ENCODE results near the gene SLC4A7.

SLC4A7 gene

DNA sequence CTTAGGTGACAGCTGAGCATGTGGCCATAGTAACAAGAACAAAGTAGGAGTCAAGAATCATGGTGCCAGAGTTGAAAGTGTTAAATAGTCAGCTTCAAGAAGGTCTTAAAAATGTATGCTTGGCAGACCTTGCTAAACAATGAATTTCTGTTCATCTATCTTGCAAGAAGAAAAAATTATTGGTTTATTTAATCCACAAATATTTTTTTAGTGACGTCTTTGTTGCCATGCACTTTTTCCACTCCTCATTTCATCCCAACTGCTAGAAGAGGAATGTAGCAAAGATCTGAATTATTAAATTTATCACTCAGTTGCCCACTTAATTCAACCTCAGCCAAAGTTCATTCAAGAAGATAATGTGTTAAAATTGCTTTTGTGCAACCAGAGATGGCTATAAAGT, 3.2 kb upstream of the SLC4A7 start (continued):
- TF ChIP-seq, protein P1, sequence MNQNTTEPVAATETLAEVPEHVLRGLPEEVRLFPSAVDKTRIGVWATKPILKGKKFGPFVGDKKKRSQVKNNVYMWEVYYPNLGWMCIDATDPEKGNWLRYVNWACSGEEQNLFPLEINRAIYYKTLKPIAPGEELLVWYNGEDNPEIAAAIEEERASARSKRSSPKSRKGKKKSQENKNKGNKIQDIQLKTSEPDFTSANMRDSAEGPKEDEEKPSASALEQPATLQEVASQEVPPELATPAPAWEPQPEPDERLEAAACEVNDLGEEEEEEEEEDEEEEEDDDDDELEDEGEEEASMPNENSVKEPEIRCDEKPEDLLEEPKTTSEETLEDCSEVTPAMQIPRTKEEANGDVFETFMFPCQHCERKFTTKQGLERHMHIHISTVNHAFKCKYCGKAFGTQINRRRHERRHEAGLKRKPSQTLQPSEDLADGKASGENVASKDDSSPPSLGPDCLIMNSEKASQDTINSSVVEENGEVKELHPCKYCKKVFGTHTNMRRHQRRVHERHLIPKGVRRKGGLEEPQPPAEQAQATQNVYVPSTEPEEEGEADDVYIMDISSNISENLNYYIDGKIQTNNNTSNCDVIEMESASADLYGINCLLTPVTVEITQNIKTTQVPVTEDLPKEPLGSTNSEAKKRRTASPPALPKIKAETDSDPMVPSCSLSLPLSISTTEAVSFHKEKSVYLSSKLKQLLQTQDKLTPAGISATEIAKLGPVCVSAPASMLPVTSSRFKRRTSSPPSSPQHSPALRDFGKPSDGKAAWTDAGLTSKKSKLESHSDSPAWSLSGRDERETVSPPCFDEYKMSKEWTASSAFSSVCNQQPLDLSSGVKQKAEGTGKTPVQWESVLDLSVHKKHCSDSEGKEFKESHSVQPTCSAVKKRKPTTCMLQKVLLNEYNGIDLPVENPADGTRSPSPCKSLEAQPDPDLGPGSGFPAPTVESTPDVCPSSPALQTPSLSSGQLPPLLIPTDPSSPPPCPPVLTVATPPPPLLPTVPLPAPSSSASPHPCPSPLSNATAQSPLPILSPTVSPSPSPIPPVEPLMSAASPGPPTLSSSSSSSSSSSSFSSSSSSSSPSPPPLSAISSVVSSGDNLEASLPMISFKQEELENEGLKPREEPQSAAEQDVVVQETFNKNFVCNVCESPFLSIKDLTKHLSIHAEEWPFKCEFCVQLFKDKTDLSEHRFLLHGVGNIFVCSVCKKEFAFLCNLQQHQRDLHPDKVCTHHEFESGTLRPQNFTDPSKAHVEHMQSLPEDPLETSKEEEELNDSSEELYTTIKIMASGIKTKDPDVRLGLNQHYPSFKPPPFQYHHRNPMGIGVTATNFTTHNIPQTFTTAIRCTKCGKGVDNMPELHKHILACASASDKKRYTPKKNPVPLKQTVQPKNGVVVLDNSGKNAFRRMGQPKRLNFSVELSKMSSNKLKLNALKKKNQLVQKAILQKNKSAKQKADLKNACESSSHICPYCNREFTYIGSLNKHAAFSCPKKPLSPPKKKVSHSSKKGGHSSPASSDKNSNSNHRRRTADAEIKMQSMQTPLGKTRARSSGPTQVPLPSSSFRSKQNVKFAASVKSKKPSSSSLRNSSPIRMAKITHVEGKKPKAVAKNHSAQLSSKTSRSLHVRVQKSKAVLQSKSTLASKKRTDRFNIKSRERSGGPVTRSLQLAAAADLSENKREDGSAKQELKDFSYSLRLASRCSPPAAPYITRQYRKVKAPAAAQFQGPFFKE (tag by site-specific recombination; IDR thresholded peaks at IDR 0.05; ENCODE audit: borderline replicate concordance) = no peak
- no peak for TF ChIP-seq ZNF658 (tag by site-specific recombination; IDR thresholded peaks at IDR 0.05)

DNA sequence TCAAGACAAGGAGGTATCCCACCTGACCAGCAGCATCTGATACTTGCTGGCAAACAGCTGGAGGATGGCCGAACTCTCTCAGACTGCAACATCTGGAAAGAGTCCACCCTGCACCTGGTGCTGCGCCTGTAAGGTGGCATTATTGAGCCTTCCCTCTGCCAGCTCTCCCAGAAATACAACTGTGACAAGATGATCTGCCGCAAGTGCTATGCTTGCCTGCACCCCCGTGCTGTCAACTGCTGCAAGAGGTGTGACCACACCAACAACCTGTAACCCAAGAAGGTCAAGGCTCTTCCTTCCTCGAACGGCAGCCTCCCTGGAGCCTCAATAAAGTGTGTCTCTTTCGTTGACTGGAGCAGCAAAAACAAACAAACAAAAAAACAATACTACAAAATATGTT, 2.2 kb upstream of the SLC4A7 start:
- Histone ChIP-seq H3K4me1 (ENCODE audit: control insufficient read depth, insufficient read depth, low read length) (no peaks in the 10 kb centered on the region), H3K4me3 (ENCODE audit: low read depth, low read length) (no peak overlapping the region), H3K9me3 (ENCODE audit: control insufficient read depth, insufficient read depth, low read depth, low read length) (no peaks in the 10 kb centered on the region), H3K27ac (ENCODE audit: extremely low read depth, low read depth, low read length) (no peak overlapping the region), H3K36me3 (ENCODE audit: control insufficient read depth in 2 of 2, insufficient read depth in 1 of 2, low read length in 2 of 2) (no peaks in the 10 kb centered on the region)
- no peak for TF ChIP-seq ZNF292 (tag by site-specific recombination; IDR thresholded peaks at IDR 0.05; ENCODE audit: borderline replicate concordance, low read depth)
- TF ChIP-seq ZSCAN16 (tag by site-specific recombination; IDR thresholded peaks at IDR 0.05) = no peak
- TF ChIP-seq ZFP41 (tag by site-specific recombination; IDR thresholded peaks at IDR 0.05; ENCODE audit: borderline replicate concordance) = no peak
- TF ChIP-seq SP7 (tag by site-specific recombination; IDR thresholded peaks at IDR 0.05) = no peak
- TF ChIP-seq, protein P2, sequence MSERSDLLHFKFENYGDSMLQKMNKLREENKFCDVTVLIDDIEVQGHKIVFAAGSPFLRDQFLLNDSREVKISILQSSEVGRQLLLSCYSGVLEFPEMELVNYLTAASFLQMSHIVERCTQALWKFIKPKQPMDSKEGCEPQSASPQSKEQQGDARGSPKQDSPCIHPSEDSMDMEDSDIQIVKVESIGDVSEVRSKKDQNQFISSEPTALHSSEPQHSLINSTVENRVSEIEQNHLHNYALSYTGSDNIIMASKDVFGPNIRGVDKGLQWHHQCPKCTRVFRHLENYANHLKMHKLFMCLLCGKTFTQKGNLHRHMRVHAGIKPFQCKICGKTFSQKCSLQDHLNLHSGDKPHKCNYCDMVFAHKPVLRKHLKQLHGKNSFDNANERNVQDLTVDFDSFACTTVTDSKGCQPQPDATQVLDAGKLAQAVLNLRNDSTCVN (tag by site-specific recombination; optimal IDR thresholded peaks at IDR 0.05) = no peak
- no peak for TF ChIP-seq ZNF529 (tag by site-specific recombination; IDR thresholded peaks at IDR 0.05; ENCODE audit: insufficient replicate concordance)
- TF ChIP-seq KLF16 (tag by site-specific recombination; IDR thresholded peaks at IDR 0.05) = no peak
- TF ChIP-seq ZNF335 (tag by site-specific recombination; conservative IDR thresholded peaks at IDR 0.05) = no peak
- TF ChIP-seq SP3 (tag by site-specific recombination; IDR thresholded peaks at IDR 0.05) = no peak
- no peak for TF ChIP-seq ZNF776 (tag by site-specific recombination; IDR thresholded peaks at IDR 0.05; ENCODE audit: borderline replicate concordance)
- no peak for TF ChIP-seq WT1 (tag by site-specific recombination; IDR thresholded peaks at IDR 0.05)
- no peak for TF ChIP-seq ZNF10 (tag by site-specific recombination; IDR thresholded peaks at IDR 0.05)
- no peak for TF ChIP-seq SCRT2 (tag by site-specific recombination; IDR thresholded peaks at IDR 0.05)
- POLR2A ChIA-PET = no interaction called here
- CTCF ChIA-PET = interaction anchor here (1.4 kb wide), 1 partner anchor 195 kb away, joined by 6 read pairs; no protein-coding TSS in a partner anchor

DNA sequence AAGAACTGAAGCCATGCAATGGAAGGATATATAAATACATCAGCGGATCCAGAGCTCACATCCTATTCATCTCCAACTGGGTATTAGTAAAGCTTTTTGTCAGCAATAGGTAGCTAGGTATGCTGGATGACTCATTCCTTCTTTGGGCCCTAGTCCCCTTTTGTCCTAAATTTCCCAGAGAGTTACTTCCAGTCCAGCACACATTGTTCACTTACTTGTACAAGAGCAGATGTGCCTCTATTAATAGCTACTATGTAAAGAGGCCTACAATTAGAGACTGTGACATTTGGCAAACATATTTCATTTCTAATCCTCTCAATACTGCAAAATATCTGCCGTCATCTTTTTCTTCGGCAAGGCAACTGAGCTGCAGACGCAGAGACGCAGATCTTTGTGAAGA, 1.7 kb upstream of the SLC4A7 start:
- H3K9me3 ChIP-seq (ENCODE audit: control insufficient read depth, insufficient read depth, low read depth, low read length) = no peaks in the 10 kb centered on the region
- no peaks in the 10 kb centered on the region for H3K4me1 ChIP-seq (ENCODE audit: control insufficient read depth, insufficient read depth, low read length)
- TF ChIP-seq GLI2 (tag by site-specific recombination; IDR thresholded peaks at IDR 0.05; ENCODE audit: borderline replicate concordance, low read depth) (no peak), ZNF266 (tag by site-specific recombination; IDR thresholded peaks at IDR 0.05; ENCODE audit: low read depth) (no peak)
- TF ChIP-seq, protein P3, sequence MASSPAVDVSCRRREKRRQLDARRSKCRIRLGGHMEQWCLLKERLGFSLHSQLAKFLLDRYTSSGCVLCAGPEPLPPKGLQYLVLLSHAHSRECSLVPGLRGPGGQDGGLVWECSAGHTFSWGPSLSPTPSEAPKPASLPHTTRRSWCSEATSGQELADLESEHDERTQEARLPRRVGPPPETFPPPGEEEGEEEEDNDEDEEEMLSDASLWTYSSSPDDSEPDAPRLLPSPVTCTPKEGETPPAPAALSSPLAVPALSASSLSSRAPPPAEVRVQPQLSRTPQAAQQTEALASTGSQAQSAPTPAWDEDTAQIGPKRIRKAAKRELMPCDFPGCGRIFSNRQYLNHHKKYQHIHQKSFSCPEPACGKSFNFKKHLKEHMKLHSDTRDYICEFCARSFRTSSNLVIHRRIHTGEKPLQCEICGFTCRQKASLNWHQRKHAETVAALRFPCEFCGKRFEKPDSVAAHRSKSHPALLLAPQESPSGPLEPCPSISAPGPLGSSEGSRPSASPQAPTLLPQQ (tag by site-specific recombination; IDR thresholded peaks at IDR 0.05) = no peak
- no peaks in the 10 kb centered on the region for H3K36me3 ChIP-seq (ENCODE audit: control insufficient read depth in 2 of 2, insufficient read depth in 1 of 2, low read length in 2 of 2)
- CTCF ChIA-PET = interaction anchor here (1.4 kb wide), 1 partner anchor 195 kb away, joined by 6 read pairs; no protein-coding TSS in a partner anchor
- POLR2A ChIA-PET = no interaction called here
- H3K4me3 ChIP-seq (ENCODE audit: low read depth, low read length) = no peak overlapping the region
- H3K27ac ChIP-seq (ENCODE audit: extremely low read depth, low read depth, low read length) = no peak overlapping the region
